HEK293T (cell line): ENCODE results near the gene SLC25A34.

Source experiments
- FOXA1 ChIP-seq: fragments of 450-650 bp; IDR thresholded peaks from 2 replicates; pipeline ENCODE4 v1.6.1; 2016; ENCODE audit warnings: mild to moderate bottlenecking
- FOXK2 ChIP-seq: fragments of 450-650 bp; IDR thresholded peaks from 2 replicates; pipeline ENCODE4 v1.6.1; 2016; ENCODE audit warnings: mild to moderate bottlenecking
- FOXM1 ChIP-seq: fragments of 450-650 bp; IDR thresholded peaks from 2 replicates; pipeline ENCODE4 v1.6.1; 2017; ENCODE audit warnings: mild to moderate bottlenecking, borderline replicate concordance
- HDGF ChIP-seq: fragments of 450-650 bp; IDR thresholded peaks from 2 replicates; pipeline ENCODE4 v1.6.1; 2017; ENCODE audit warnings: antibody characterized with exemption, borderline replicate concordance
- SP1 ChIP-seq: fragments of 450-650 bp; IDR thresholded peaks from 2 replicates; pipeline ENCODE4 v1.6.1; 2017
- TARDBP ChIP-seq: fragments of 450-650 bp; IDR thresholded peaks from 2 replicates; pipeline ENCODE4 v1.6.1; 2016

GRCh38 chr1:15696956-15697521 is 39.0 kb upstream of the SLC25A34 start:
- no peak for TF ChIP-seq SP1
- TF ChIP-seq FOXM1 = no peak
- no peak for TF ChIP-seq FOXK2
- TF ChIP-seq HDGF = no peak
- no peak for TF ChIP-seq FOXA1
- TF ChIP-seq TARDBP = no peak
